ENCODE data around the gene CTNNBIP1.

CTNNBIP1 gene

DNA sequence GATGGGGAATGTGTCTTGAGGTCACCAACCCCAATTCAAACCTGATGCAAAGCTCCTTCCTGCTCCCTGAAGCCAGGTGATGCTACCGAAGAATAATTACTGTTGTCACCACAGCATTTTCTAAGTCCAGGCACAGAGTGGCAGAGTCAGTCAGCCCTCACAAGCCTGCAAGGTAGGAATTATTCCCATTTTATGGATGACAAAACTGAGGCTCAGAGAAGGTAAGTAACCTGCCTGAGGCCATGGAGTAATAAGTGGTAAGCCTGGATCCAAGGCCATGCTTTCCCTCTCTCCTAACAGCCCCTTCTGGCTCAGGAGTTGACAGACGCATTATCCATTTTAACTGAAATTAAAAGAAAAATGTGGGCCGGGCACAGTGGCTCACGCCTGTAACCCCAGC is 23.0 kb downstream of the CTNNBIP1 start:
- Histone ChIP-seq H2BK5ac (ENCODE audit: low read length) (no peak overlapping the region), H4K5ac (ENCODE audit: low read length) (no peak overlapping the region), H3K18ac (ENCODE audit: low read length) (no peak overlapping the region), H3K4ac (ENCODE audit: low read depth, low read length) (no peak overlapping the region), H3K4me2 (ENCODE audit: low read length) (no peak overlapping the region), H3K56ac (ENCODE audit: low read length) (no peak overlapping the region), H3K79me2 (ENCODE audit: control insufficient read depth, insufficient read depth, low read length) (no peaks in the 10 kb centered on the region), H4K8ac (ENCODE audit: low read depth, low read length) (no peak overlapping the region), H3K27me3 (ENCODE audit: insufficient read depth, low read length, poor library complexity) (no peaks in the 10 kb centered on the region), H3K9ac (ENCODE audit: low read length) (no peak overlapping the region), H3K79me1 (ENCODE audit: low read length) (peaks cover 4% of the 10 kb centered on the region), H2BK15ac (replicated peaks; ENCODE audit: low read depth) (no peak overlapping the region), H3K27ac (ENCODE audit: low read depth, low read length) (no peak overlapping the region), H3K36me3 (ENCODE audit: control insufficient read depth, insufficient read depth, low read length) (no peaks in the 10 kb centered on the region), H3K4me3 (ENCODE audit: low read length) (no peak overlapping the region), H2AK5ac (ENCODE audit: low read length) (no peak overlapping the region), H2BK120ac (ENCODE audit: low read depth, low read length) (no peak overlapping the region), H3K4me1 (ENCODE audit: control insufficient read depth, low read depth, low read length) (peaks cover 2% of the 10 kb centered on the region), H3K23ac (ENCODE audit: low read length) (no peak overlapping the region)
- DNase-seq, result no peak
- no CpG with 5 or more reads among the region's 4 CpGs for WGBS (ENCODE audit: extremely low coverage, insufficient coverage, low lambda C conversion rate)

DNA sequence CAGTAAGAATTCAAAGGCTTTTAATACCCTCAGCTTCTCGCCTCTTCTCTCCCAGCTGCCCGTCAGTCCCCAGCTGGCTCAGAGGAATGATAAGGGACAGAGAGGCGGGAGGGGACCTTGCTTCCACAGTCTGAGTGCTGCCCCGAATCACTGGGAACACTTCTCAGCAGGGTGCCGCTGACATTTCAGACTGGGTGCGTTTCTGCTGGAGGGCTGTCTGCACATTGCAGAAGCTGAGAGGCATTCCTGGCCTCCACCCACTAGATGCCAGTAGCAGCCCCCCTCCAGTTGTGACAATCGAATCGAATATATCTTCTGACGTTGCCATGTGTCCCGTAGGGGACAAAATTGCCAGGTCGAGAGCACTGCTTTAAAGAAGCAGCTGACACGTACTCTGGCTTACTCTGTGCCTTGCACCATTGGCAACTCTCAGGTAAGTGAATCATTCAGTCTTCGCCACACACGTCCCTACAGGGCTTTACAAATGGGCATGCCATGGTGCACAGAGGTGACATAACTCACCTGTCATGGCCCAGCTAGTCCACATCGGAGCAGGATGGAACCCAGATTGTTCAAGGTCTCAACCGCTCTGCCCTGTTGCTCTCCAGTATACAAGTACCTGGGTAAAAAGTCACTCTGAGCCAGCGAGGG is 23.9 kb downstream of the CTNNBIP1 start:
- Histone ChIP-seq H3K36me3 (ENCODE audit: control insufficient read depth, insufficient read depth, low read length) (no peaks in the 10 kb centered on the region), H3K4me1 (ENCODE audit: control insufficient read depth, low read depth, low read length) (peaks cover 2% of the 10 kb centered on the region), H3K56ac (ENCODE audit: low read length) (no peak overlapping the region), H3K27ac (ENCODE audit: low read depth, low read length) (no peak overlapping the region), H3K23ac (ENCODE audit: low read length) (peak overlapping the region; percentile 3), H2AK5ac (ENCODE audit: low read length) (no peak overlapping the region), H3K18ac (ENCODE audit: low read length) (no peak overlapping the region), H2BK120ac (ENCODE audit: low read depth, low read length) (no peak overlapping the region), H3K79me2 (ENCODE audit: control insufficient read depth, insufficient read depth, low read length) (no peaks in the 10 kb centered on the region), H2BK5ac (ENCODE audit: low read length) (no peak overlapping the region), H3K9ac (ENCODE audit: low read length) (no peak overlapping the region), H3K4me2 (ENCODE audit: low read length) (no peak overlapping the region), H4K8ac (ENCODE audit: low read depth, low read length) (no peak overlapping the region), H3K79me1 (ENCODE audit: low read length) (peaks cover 4% of the 10 kb centered on the region), H3K4ac (ENCODE audit: low read depth, low read length) (no peak overlapping the region), H4K5ac (ENCODE audit: low read length) (no peak overlapping the region), H2BK15ac (replicated peaks; ENCODE audit: low read depth) (no peak overlapping the region), H3K27me3 (ENCODE audit: insufficient read depth, low read length, poor library complexity) (no peaks in the 10 kb centered on the region), H3K4me3 (ENCODE audit: low read length) (no peak overlapping the region)
- WGBS (ENCODE audit: extremely low coverage, insufficient coverage, low lambda C conversion rate), result no CpG with 5 or more reads among the region's 17 CpGs
- DNase-seq, result peak; percentile 18

DNA sequence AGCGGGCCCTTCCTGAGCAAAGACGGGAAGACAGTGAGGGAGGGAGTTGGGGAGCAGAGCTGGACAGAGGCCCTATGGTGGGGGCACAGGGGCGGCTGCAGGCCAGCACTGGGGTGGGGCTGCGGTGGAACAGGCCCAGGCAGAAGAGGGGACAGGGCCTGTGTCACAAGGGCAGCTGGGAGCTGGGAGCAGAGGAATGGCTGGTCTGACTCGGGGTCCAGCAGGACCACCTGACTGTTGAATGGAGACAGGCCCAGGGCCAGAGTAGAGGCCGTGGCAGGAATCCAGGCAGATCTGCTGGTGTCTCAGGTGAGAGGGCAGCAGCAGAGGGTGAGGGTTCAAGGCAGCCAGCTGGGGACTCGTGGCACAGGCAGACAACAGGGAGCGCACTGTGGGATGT is 25.3 kb downstream of the CTNNBIP1 start:
- Histone ChIP-seq H3K9ac (ENCODE audit: low read length) (no peak overlapping the region), H3K79me2 (ENCODE audit: control insufficient read depth, insufficient read depth, low read length) (no peaks in the 10 kb centered on the region), H2BK5ac (ENCODE audit: low read length) (no peak overlapping the region), H3K27me3 (ENCODE audit: insufficient read depth, low read length, poor library complexity) (no peaks in the 10 kb centered on the region), H2BK15ac (replicated peaks; ENCODE audit: low read depth) (no peak overlapping the region), H3K4me1 (ENCODE audit: control insufficient read depth, low read depth, low read length) (no peaks in the 10 kb centered on the region), H4K8ac (ENCODE audit: low read depth, low read length) (no peak overlapping the region), H3K18ac (ENCODE audit: low read length) (no peak overlapping the region), H4K5ac (ENCODE audit: low read length) (no peak overlapping the region), H3K4me3 (ENCODE audit: low read length) (no peak overlapping the region), H2BK120ac (ENCODE audit: low read depth, low read length) (no peak overlapping the region), H3K23ac (ENCODE audit: low read length) (no peak overlapping the region), H3K36me3 (ENCODE audit: control insufficient read depth, insufficient read depth, low read length) (no peaks in the 10 kb centered on the region), H3K79me1 (ENCODE audit: low read length) (peaks cover 4% of the 10 kb centered on the region), H3K56ac (ENCODE audit: low read length) (no peak overlapping the region), H3K4ac (ENCODE audit: low read depth, low read length) (no peak overlapping the region), H3K4me2 (ENCODE audit: low read length) (no peak overlapping the region), H2AK5ac (ENCODE audit: low read length) (no peak overlapping the region), H3K27ac (ENCODE audit: low read depth, low read length) (no peak overlapping the region)
- no peak for DNase-seq
- WGBS (ENCODE audit: extremely low coverage, insufficient coverage, low lambda C conversion rate), result no CpG with 5 or more reads among the region's 8 CpGs

DNA sequence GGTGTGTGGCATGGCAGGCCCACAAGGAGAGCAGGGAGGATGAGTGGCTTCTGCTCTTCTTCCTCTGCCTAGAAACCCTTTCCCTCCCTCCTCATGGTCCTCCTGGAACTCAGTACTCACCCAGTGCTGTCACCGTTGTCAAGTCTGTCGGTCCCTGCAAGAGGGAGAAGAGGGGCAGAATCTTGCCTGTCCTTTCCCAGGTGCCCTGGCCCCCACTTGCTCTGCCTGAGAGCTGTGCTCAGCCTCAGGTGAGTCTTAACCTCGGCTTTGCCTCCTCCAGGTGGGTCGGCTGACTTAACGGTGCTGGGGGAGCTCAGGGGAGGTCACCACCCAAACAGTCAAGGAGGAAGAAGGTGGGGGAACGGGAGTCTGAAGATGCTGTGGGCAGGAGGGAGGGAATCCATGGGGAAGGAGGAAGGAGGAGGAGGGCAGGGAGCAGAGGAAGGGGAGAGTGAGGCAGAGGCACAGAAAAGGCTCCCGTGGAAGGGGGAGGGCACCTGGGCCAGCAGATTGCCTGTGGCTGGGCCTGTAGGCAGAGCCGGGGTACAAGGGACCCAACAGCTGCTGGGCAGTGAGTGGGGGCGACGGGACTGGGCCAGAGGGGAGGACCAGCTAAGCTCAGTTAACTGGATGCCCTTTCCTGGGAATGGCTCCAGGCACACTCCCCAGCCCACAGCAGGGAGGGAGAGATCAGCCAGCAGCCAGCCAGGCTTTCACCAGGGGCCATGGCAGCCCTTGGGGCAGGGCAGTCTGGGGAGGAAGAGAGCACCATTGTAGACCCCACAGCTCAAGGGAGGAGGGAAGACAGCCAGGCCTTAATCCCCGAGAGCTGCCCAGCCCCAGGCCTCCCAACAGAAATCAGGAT is 26.3 kb downstream of the CTNNBIP1 start:
- Histone ChIP-seq H3K23ac (ENCODE audit: low read length) (no peak overlapping the region), H3K56ac (ENCODE audit: low read length) (no peak overlapping the region), H4K5ac (ENCODE audit: low read length) (no peak overlapping the region), H2BK15ac (replicated peaks; ENCODE audit: low read depth) (no peak overlapping the region), H3K79me1 (ENCODE audit: low read length) (peaks cover 4% of the 10 kb centered on the region), H3K4me3 (ENCODE audit: low read length) (no peak overlapping the region), H2BK120ac (ENCODE audit: low read depth, low read length) (no peak overlapping the region), H2AK5ac (ENCODE audit: low read length) (no peak overlapping the region), H3K27me3 (ENCODE audit: insufficient read depth, low read length, poor library complexity) (no peaks in the 10 kb centered on the region), H3K4me2 (ENCODE audit: low read length) (no peak overlapping the region), H3K4ac (ENCODE audit: low read depth, low read length) (no peak overlapping the region), H3K18ac (ENCODE audit: low read length) (no peak overlapping the region), H3K36me3 (ENCODE audit: control insufficient read depth, insufficient read depth, low read length) (no peaks in the 10 kb centered on the region), H3K79me2 (ENCODE audit: control insufficient read depth, insufficient read depth, low read length) (no peaks in the 10 kb centered on the region), H3K27ac (ENCODE audit: low read depth, low read length) (no peak overlapping the region), H2BK5ac (ENCODE audit: low read length) (no peak overlapping the region), H4K8ac (ENCODE audit: low read depth, low read length) (no peak overlapping the region), H3K9ac (ENCODE audit: low read length) (no peak overlapping the region), H3K4me1 (ENCODE audit: control insufficient read depth, low read depth, low read length) (no peaks in the 10 kb centered on the region)
- no CpG with 5 or more reads among the region's 11 CpGs for WGBS (ENCODE audit: extremely low coverage, insufficient coverage, low lambda C conversion rate)
- DNase-seq, result no peak

DNA sequence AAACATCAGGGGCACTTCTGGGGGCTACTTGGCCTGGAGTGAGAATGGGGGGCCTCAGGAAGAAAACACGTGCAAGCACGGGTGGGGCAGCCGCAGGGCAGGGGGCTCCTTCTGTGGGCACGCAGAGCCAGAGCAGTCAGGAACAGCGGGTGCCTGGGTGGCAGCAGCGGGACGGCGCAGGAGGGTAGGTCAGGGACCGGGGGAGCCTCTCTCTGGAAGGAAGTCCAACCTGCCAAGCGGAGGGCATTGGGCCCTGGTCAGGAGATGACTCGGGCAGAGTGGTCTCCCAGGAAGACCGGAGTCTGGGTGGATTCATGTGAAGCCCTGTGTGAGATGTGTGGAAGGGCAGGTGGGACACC is 27.1 kb downstream of the CTNNBIP1 start:
- no peaks in the 10 kb centered on the region for H3K4me1 ChIP-seq (ENCODE audit: control insufficient read depth, low read depth, low read length)
- no peak for DNase-seq
- H3K79me2 ChIP-seq (ENCODE audit: control insufficient read depth, insufficient read depth, low read length), result no peaks in the 10 kb centered on the region
- H3K23ac ChIP-seq (ENCODE audit: low read length), result no peak overlapping the region
- no peak overlapping the region for H3K9ac ChIP-seq (ENCODE audit: low read length)
- H3K36me3 ChIP-seq (ENCODE audit: control insufficient read depth, insufficient read depth, low read length), result no peaks in the 10 kb centered on the region
- no peak overlapping the region for H2AK5ac ChIP-seq (ENCODE audit: low read length)
- H3K27ac ChIP-seq (ENCODE audit: low read depth, low read length), result no peak overlapping the region
- no peak overlapping the region for H3K4me3 ChIP-seq (ENCODE audit: low read length)
- no peak overlapping the region for H2BK5ac ChIP-seq (ENCODE audit: low read length)
- H4K8ac ChIP-seq (ENCODE audit: low read depth, low read length), result no peak overlapping the region
- no peaks in the 10 kb centered on the region for H3K27me3 ChIP-seq (ENCODE audit: insufficient read depth, low read length, poor library complexity)
- no peak overlapping the region for H2BK15ac ChIP-seq (replicated peaks; ENCODE audit: low read depth)
- H3K4ac ChIP-seq (ENCODE audit: low read depth, low read length), result no peak overlapping the region
- no peak overlapping the region for H4K5ac ChIP-seq (ENCODE audit: low read length)
- no peak overlapping the region for H3K18ac ChIP-seq (ENCODE audit: low read length)
- no peak overlapping the region for H2BK120ac ChIP-seq (ENCODE audit: low read depth, low read length)
- H3K4me2 ChIP-seq (ENCODE audit: low read length), result no peak overlapping the region
- H3K56ac ChIP-seq (ENCODE audit: low read length), result no peak overlapping the region
- peaks cover 4% of the 10 kb centered on the region for H3K79me1 ChIP-seq (ENCODE audit: low read length)
- WGBS (ENCODE audit: extremely low coverage, insufficient coverage, low lambda C conversion rate), result no CpG with 5 or more reads among the region's 12 CpGs
